HCT116 (cell line): ENCODE results near the gene FGD5.

Source experiments
- CEBPB ChIP-seq: IDR thresholded peaks from 2 replicates; pipeline ENCODE4 v1.6.1; 2012; ENCODE audit warnings: low read depth
- CTCF ChIP-seq, 3 experiments: fragments of 200-600 bp in 1 of 3; sonication (generic) in 1 of 3; IDR thresholded peaks in 2 of 3; conservative IDR thresholded peaks in 1 of 3; 2 replicates each; pipeline ENCODE4 v1.5.1; 2012 to 2017; ENCODE audit warnings: low read depth in 2 of 3, low read length in 2 of 3, antibody characterized with exemption in 1 of 3, borderline replicate concordance in 1 of 3, control low read depth in 1 of 3, mild to moderate bottlenecking in 1 of 3, mixed read lengths in 1 of 3, mixed run types in 1 of 3, moderate library complexity in 1 of 3; ENCODE audit not compliant: insufficient read depth in 1 of 3
- EZH2 ChIP-seq: fragments of 200-600 bp; sonication (generic); IDR thresholded peaks from 2 replicates; pipeline ENCODE4 v1.6.1; 2017; ENCODE audit warnings: antibody characterized with exemption, mixed run types
- EZH2phosphoT487 ChIP-seq: fragments of 200-600 bp; IDR thresholded peaks from 2 replicates; pipeline ENCODE4 v1.6.1; 2018; ENCODE audit warnings: antibody characterized with exemption, borderline replicate concordance
- JUND ChIP-seq: IDR thresholded peaks from 2 replicates; pipeline ENCODE4 v1.6.1; 2012
- POLR2A ChIP-seq: IDR thresholded peaks from 2 replicates; pipeline ENCODE4 v1.7.0; 2011; ENCODE audit warnings: borderline replicate concordance; ENCODE audit not compliant: insufficient read depth, insufficient read length; ENCODE audit errors: extremely low read depth
- POLR2AphosphoS5 ChIP-seq: IDR thresholded peaks from 2 replicates; pipeline ENCODE4 v1.6.1; 2011; ENCODE audit warnings: mild to moderate bottlenecking, low read depth, low read length, moderate library complexity
- SIN3A ChIP-seq: IDR thresholded peaks from 2 replicates; pipeline ENCODE4 v1.6.1; 2012; ENCODE audit warnings: low read depth
- SRF ChIP-seq: IDR thresholded peaks from 2 replicates; pipeline ENCODE4 v1.6.1; 2012; ENCODE audit warnings: low read depth
- ZBTB33 ChIP-seq: IDR thresholded peaks from 2 replicates; pipeline ENCODE4 v1.6.1; 2011; ENCODE audit warnings: mild to moderate bottlenecking, low read length, moderate library complexity; ENCODE audit not compliant: insufficient replicate concordance; ENCODE audit errors: extremely low read depth
- ZNF274 ChIP-seq: fragments of 200-500 bp; sonication (Bioruptor generic); IDR thresholded peaks from 2 replicates; pipeline ENCODE4 v1.6.1; 2014; ENCODE audit warnings: mild to moderate bottlenecking, low read depth, low read length, inconsistent platforms

GRCh38 chr3:14891135-14892132 is 72.7 kb downstream of the FGD5 start:
- TF ChIP-seq CTCF (IDR thresholded peaks at IDR 0.05 in 2 of 3, conservative IDR thresholded peaks at IDR 0.05 in 1 of 3; ENCODE audit: borderline replicate concordance in 1 of 3, insufficient read depth in 1 of 3, low read depth in 2 of 3, low read length in 2 of 3) (no peak), POLR2A (no peak), POLR2AphosphoS5 (no peak), JUND (no peak), SIN3A (no peak), EZH2phosphoT487 (no peak), SRF (no peak), ZNF274 (no peak), EZH2 (no peak), CEBPB (no peak), ZBTB33 (no peak)
